HCT116 (cell line): ENCODE data around the gene CEP112. TPM values are rescaled to one million over a fixed set of nuclear protein-coding genes. Genes with fewer than 3 reads are reported as not detected.

Experiments
- ATAC-seq: fragments of 200-7000 bp; cut with Tn5 transposase; 2 replicates; pipeline ENCODE4 v1.9.1; 2020; ENCODE audit warnings: mild to moderate bottlenecking, moderate library complexity
- BruUV-seq: library from RNA; stranded (reverse); fragments of 400-500 nt; replicated peaks from 2 replicates; lab custom pipeline; 2021; lab: Mats Ljungman, UMichigan
- CTCF ChIA-PET: fragments of 300-600 bp; sonication (Branson Sonifier 250); formaldehyde crosslinking; loops from one replicate; lab custom pipeline; 2021; ENCODE audit warnings: antibody characterized with exemption; lab: Charles Lee
- POLR2A ChIA-PET: fragments of 300-600, 350-600 bp; sonication (Branson Sonifier 250); formaldehyde crosslinking; loops from one replicate; lab custom pipeline; 2021; ENCODE audit warnings: antibody characterized with exemption; lab: Charles Lee
- RAD21 ChIA-PET, 2 experiments: fragments of 300-600 bp; sonication (Branson Sonifier 250); formaldehyde crosslinking; loops; one replicate each; lab custom pipeline; 2023; ENCODE audit warnings: low total read pairs in 2 of 2; ENCODE audit not compliant: uncharacterized antibody in 2 of 2, unreplicated experiment in 2 of 2, low non-redundant PET in 1 of 2; lab: Charles Lee
- DNase-seq: peaks from one replicate; pipeline ENCODE4 v3.0.0-alpha.2; 2010; ENCODE audit warnings: low read depth, low spot score
- H2AFZ ChIP-seq: fragments of 200-600 bp; shearing (Covaris generic), sonication (generic); 2 replicates; pipeline ENCODE4 v1.6.1; 2017; ENCODE audit warnings: low read depth, mixed run types, mixed read lengths, antibody characterized with exemption, low read length; ENCODE audit not compliant: poor library complexity, severe bottlenecking
- H3K27ac ChIP-seq: 2 replicates; pipeline ENCODE4 v1.5.1; 2012; ENCODE audit warnings: low read depth, low read length
- H3K27me3 ChIP-seq: fragments of 200-600 bp; sonication (generic); 2 replicates; pipeline ENCODE4 v1.6.1; 2016; ENCODE audit warnings: mixed run types, low read length, mixed read lengths; ENCODE audit not compliant: insufficient read depth
- H3K36me3 ChIP-seq, 2 experiments: fragments of 200-500 bp in 1 of 2; fragments of 200-600 bp in 1 of 2; sonication (Bioruptor generic) in 1 of 2; sonication (generic) in 1 of 2; 2 replicates each; pipeline versions ENCODE4 v1.5.1 to v1.6.1; 2014 to 2016; ENCODE audit warnings: low read length in 2 of 2, inconsistent platforms in 1 of 2, mixed read lengths in 1 of 2, mixed run types in 1 of 2; ENCODE audit not compliant: insufficient read depth in 2 of 2, control insufficient read depth in 1 of 2
- H3K4me1 ChIP-seq, 2 experiments: fragments of 200-600 bp in 1 of 2; sonication (generic) in 1 of 2; 2 replicates each; pipeline versions ENCODE4 v1.5.1 to v1.6.1; 2012 to 2017; ENCODE audit warnings: low read length in 2 of 2, inconsistent platforms in 1 of 2, mild to moderate bottlenecking in 1 of 2, mixed read lengths in 1 of 2, mixed run types in 1 of 2, moderate library complexity in 1 of 2; ENCODE audit not compliant: insufficient read depth in 2 of 2, control insufficient read depth in 1 of 2
- H3K4me2 ChIP-seq: fragments of 200-600 bp; sonication (generic); 2 replicates; pipeline ENCODE4 v1.6.1; 2017; ENCODE audit warnings: mixed run types, low read length, mixed read lengths
- H3K4me3 ChIP-seq, 2 experiments: fragments of 200-600 bp in 1 of 2; sonication (generic) in 1 of 2; replicated peaks in 1 of 2; 2 replicates each; pipeline ENCODE4 v1.5.1; 2011 to 2016; ENCODE audit warnings: low read length in 2 of 2, control low read depth in 1 of 2, low read depth in 1 of 2, mild to moderate bottlenecking in 1 of 2, mixed read lengths in 1 of 2, mixed run types in 1 of 2
- H3K79me2 ChIP-seq: fragments of 200-600 bp; sonication (generic); 2 replicates; pipeline ENCODE4 v1.6.1; 2017; ENCODE audit warnings: mild to moderate bottlenecking, mixed run types, low read length, moderate library complexity, mixed read lengths; ENCODE audit not compliant: insufficient read depth
- H3K9ac ChIP-seq: fragments of 200-600 bp; sonication (generic); 2 replicates; pipeline ENCODE4 v1.6.1; 2016; ENCODE audit warnings: low read length, mixed read lengths
- H3K9me2 ChIP-seq: fragments of 200-600 bp; sonication (generic), shearing (Covaris generic); 2 replicates; pipeline ENCODE4 v1.6.1; 2017; ENCODE audit warnings: mixed run types, mild to moderate bottlenecking, moderate library complexity; ENCODE audit not compliant: insufficient read depth
- H3K9me3 ChIP-seq, 2 experiments: fragments of 200-500 bp in 1 of 2; fragments of 200-600 bp in 1 of 2; sonication (Bioruptor generic) in 1 of 2; sonication (generic) in 1 of 2; 2 replicates each; pipeline ENCODE4 v1.6.1; 2014 to 2017; ENCODE audit warnings: low read length in 2 of 2, mixed read lengths in 2 of 2, inconsistent platforms in 1 of 2, low read depth in 1 of 2, mild to moderate bottlenecking in 1 of 2, mixed run types in 1 of 2, moderate library complexity in 1 of 2; ENCODE audit not compliant: control insufficient read depth in 1 of 2, insufficient read depth in 1 of 2
- H4K20me1 ChIP-seq: fragments of 200-600 bp; sonication (generic), shearing (Covaris generic); 2 replicates; pipeline ENCODE4 v1.6.1; 2017; ENCODE audit warnings: mixed run types, mild to moderate bottlenecking, moderate library complexity; ENCODE audit not compliant: insufficient read depth
- CTCF ChIP-seq, 3 experiments: fragments of 200-600 bp in 1 of 3; sonication (generic) in 1 of 3; IDR thresholded peaks in 2 of 3; conservative IDR thresholded peaks in 1 of 3; 2 replicates each; pipeline ENCODE4 v1.5.1; 2012 to 2017; ENCODE audit warnings: low read depth in 2 of 3, low read length in 2 of 3, antibody characterized with exemption in 1 of 3, borderline replicate concordance in 1 of 3, control low read depth in 1 of 3, mild to moderate bottlenecking in 1 of 3, mixed read lengths in 1 of 3, mixed run types in 1 of 3, moderate library complexity in 1 of 3; ENCODE audit not compliant: insufficient read depth in 1 of 3
- EGR1 ChIP-seq: IDR thresholded peaks from 2 replicates; pipeline ENCODE4 v1.6.1; 2012; ENCODE audit warnings: low read depth
- ELF1 ChIP-seq: IDR thresholded peaks from 2 replicates; pipeline ENCODE4 v1.6.1; 2012; ENCODE audit warnings: low read depth, borderline replicate concordance
- EZH2phosphoT487 ChIP-seq: fragments of 200-600 bp; IDR thresholded peaks from 2 replicates; pipeline ENCODE4 v1.6.1; 2018; ENCODE audit warnings: antibody characterized with exemption, borderline replicate concordance
- FOSL1 ChIP-seq: IDR thresholded peaks from 2 replicates; pipeline ENCODE4 v1.6.1; 2012; ENCODE audit warnings: low read depth
- JUND ChIP-seq: IDR thresholded peaks from 2 replicates; pipeline ENCODE4 v1.6.1; 2012
- POLR2A ChIP-seq: IDR thresholded peaks from 2 replicates; pipeline ENCODE4 v1.7.0; 2011; ENCODE audit warnings: borderline replicate concordance; ENCODE audit not compliant: insufficient read depth, insufficient read length; ENCODE audit errors: extremely low read depth
- POLR2AphosphoS5 ChIP-seq: IDR thresholded peaks from 2 replicates; pipeline ENCODE4 v1.6.1; 2011; ENCODE audit warnings: mild to moderate bottlenecking, low read depth, low read length, moderate library complexity
- RAD21 ChIP-seq: IDR thresholded peaks from 2 replicates; pipeline ENCODE4 v1.6.1; 2012; ENCODE audit warnings: low read depth, mild to moderate bottlenecking
- SP1 ChIP-seq: IDR thresholded peaks from 2 replicates; pipeline ENCODE4 v1.6.1; 2012; ENCODE audit warnings: low read depth
- YY1 ChIP-seq: IDR thresholded peaks from 2 replicates; pipeline ENCODE4 v1.6.1; 2011; ENCODE audit warnings: low read length, low read depth, moderate library complexity, mild to moderate bottlenecking; ENCODE audit not compliant: insufficient replicate concordance; ENCODE audit errors: extremely low read depth
- ZFX ChIP-seq: fragments of 450-650 bp; IDR thresholded peaks from 2 replicates; pipeline ENCODE4 v1.6.1; 2017
- intact Hi-C: fragments of 100-400 bp; cut with micrococcal nuclease; formaldehyde crosslinking; loops from 2 replicates; pipeline ENCODE4 v1.10.0; 2022
- total RNA-seq: library from RNA; stranded (reverse); gene quantifications from one replicate; pipeline ENCODE4 v1.2.1, GENCODE V29; 2021; ENCODE audit not compliant: unreplicated experiment
- TF ChIP-seq, protein P1 (sequence below): IDR thresholded peaks from 2 replicates; pipeline ENCODE4 v1.6.1; 2012; ENCODE audit warnings: low read depth
- TF ChIP-seq, protein P2 (sequence below): IDR thresholded peaks from 2 replicates; pipeline ENCODE4 v1.6.1; 2012

The CEP112 gene
- total RNA-seq, 1 experiment from 2014 or later, result 10.9 TPM

- no peaks in the 10 kb centered on the region for H3K4me1 ChIP-seq
- intact Hi-C loops, result no loop called here
- RAD21 ChIA-PET, result no interaction called here
- H3K9me3 ChIP-seq, result no peaks in the 10 kb centered on the region
- DNase-seq, result no peak
- no peaks in the 10 kb centered on the region for H3K9me2 ChIP-seq
- no peak for TF ChIP-seq SP1
- TF ChIP-seq EZH2phosphoT487, result no peak
- TF ChIP-seq ZFX, result no peak
- TF ChIP-seq JUND, result no peak
- no peak for TF ChIP-seq FOSL1
- TF ChIP-seq CTCF (IDR thresholded peaks at IDR 0.05 in 2 of 3, conservative IDR thresholded peaks at IDR 0.05 in 1 of 3; ENCODE audit: borderline replicate concordance in 1 of 3, insufficient read depth in 1 of 3, low read depth in 2 of 3, low read length in 2 of 3), result no peak
- TF ChIP-seq ELF1, result no peak
- no peak for TF ChIP-seq YY1
- TF ChIP-seq, protein P1, sequence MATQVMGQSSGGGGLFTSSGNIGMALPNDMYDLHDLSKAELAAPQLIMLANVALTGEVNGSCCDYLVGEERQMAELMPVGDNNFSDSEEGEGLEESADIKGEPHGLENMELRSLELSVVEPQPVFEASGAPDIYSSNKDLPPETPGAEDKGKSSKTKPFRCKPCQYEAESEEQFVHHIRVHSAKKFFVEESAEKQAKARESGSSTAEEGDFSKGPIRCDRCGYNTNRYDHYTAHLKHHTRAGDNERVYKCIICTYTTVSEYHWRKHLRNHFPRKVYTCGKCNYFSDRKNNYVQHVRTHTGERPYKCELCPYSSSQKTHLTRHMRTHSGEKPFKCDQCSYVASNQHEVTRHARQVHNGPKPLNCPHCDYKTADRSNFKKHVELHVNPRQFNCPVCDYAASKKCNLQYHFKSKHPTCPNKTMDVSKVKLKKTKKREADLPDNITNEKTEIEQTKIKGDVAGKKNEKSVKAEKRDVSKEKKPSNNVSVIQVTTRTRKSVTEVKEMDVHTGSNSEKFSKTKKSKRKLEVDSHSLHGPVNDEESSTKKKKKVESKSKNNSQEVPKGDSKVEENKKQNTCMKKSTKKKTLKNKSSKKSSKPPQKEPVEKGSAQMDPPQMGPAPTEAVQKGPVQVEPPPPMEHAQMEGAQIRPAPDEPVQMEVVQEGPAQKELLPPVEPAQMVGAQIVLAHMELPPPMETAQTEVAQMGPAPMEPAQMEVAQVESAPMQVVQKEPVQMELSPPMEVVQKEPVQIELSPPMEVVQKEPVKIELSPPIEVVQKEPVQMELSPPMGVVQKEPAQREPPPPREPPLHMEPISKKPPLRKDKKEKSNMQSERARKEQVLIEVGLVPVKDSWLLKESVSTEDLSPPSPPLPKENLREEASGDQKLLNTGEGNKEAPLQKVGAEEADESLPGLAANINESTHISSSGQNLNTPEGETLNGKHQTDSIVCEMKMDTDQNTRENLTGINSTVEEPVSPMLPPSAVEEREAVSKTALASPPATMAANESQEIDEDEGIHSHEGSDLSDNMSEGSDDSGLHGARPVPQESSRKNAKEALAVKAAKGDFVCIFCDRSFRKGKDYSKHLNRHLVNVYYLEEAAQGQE, result no peak
- TF ChIP-seq RAD21, result no peak
- no peak for TF ChIP-seq EGR1
- TF ChIP-seq POLR2A, result no peak
- TF ChIP-seq, protein P2, sequence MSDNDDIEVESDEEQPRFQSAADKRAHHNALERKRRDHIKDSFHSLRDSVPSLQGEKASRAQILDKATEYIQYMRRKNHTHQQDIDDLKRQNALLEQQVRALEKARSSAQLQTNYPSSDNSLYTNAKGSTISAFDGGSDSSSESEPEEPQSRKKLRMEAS, result no peak
- TF ChIP-seq POLR2AphosphoS5, result no peak
- TF ChIP-seq, all 23 proteins: peak for 0
- POLR2A ChIA-PET, result no interaction called here
- H4K20me1 ChIP-seq, result no peaks in the 10 kb centered on the region
- H3K27me3 ChIP-seq, result no peaks in the 10 kb centered on the region
- no peak overlapping the region for H3K4me3 ChIP-seq
- CTCF ChIA-PET, result no interaction called here
- no peak overlapping the region for H2AFZ ChIP-seq
- no peaks in the 10 kb centered on the region for H3K79me2 ChIP-seq
- ATAC-seq, result no peak
- H3K36me3 ChIP-seq, result no peaks in the 10 kb centered on the region
- H3K9ac ChIP-seq, result no peak overlapping the region
- H3K27ac ChIP-seq, result no peak overlapping the region
- no TSS peak for BruUV-seq
- H3K4me2 ChIP-seq, result no peak overlapping the region
These were observed 154.7 kb downstream of the CEP112 start for GRCh38 chr17:66037221-66037620.
